HCT116 (cell line): ENCODE results near the gene PAX6.

Experiments
- EGR1 ChIP-seq: IDR thresholded peaks from 2 replicates; pipeline ENCODE4 v1.6.1; 2012; ENCODE audit warnings: low read depth
- EZH2phosphoT487 ChIP-seq: fragments of 200-600 bp; IDR thresholded peaks from 2 replicates; pipeline ENCODE4 v1.6.1; 2018; ENCODE audit warnings: antibody characterized with exemption, borderline replicate concordance
- TF ChIP-seq, protein P1 (sequence below), 3 experiments: fragments of 200-600 bp in 1 of 3; sonication (generic) in 1 of 3; IDR thresholded peaks in 2 of 3; conservative IDR thresholded peaks in 1 of 3; 2 replicates each; pipeline ENCODE4 v1.5.1; 2012 to 2017; ENCODE audit warnings: low read depth in 2 of 3, low read length in 2 of 3, antibody characterized with exemption in 1 of 3, borderline replicate concordance in 1 of 3, control low read depth in 1 of 3, mild to moderate bottlenecking in 1 of 3, mixed read lengths in 1 of 3, mixed run types in 1 of 3, moderate library complexity in 1 of 3; ENCODE audit not compliant: insufficient read depth in 1 of 3
- TF ChIP-seq, protein P2 (sequence below): IDR thresholded peaks from 2 replicates; pipeline ENCODE4 v1.6.1; 2012; ENCODE audit warnings: low read depth

DNA sequence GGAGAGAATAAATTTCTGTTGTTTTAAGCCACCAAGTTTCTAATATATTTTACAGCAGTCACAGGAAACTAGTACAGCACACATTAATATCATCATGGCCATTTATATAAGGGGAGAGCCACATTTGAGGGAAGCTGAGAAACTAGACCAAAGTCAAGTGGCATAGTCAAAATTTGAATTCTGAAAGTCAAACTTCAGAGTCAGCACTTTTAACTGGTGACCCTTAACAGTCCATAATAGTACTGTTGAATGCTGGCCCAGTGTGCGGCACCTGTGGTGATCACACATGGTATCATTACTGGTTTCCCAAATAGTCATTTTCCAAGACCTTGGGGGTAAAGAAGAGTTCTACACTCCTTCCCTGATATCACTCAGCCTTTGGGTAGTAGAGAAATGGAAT, 44.3 kb upstream of the PAX6 start:
- TF ChIP-seq, protein P1, sequence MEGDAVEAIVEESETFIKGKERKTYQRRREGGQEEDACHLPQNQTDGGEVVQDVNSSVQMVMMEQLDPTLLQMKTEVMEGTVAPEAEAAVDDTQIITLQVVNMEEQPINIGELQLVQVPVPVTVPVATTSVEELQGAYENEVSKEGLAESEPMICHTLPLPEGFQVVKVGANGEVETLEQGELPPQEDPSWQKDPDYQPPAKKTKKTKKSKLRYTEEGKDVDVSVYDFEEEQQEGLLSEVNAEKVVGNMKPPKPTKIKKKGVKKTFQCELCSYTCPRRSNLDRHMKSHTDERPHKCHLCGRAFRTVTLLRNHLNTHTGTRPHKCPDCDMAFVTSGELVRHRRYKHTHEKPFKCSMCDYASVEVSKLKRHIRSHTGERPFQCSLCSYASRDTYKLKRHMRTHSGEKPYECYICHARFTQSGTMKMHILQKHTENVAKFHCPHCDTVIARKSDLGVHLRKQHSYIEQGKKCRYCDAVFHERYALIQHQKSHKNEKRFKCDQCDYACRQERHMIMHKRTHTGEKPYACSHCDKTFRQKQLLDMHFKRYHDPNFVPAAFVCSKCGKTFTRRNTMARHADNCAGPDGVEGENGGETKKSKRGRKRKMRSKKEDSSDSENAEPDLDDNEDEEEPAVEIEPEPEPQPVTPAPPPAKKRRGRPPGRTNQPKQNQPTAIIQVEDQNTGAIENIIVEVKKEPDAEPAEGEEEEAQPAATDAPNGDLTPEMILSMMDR (IDR thresholded peaks at IDR 0.05 in 2 of 3, conservative IDR thresholded peaks at IDR 0.05 in 1 of 3; ENCODE audit: borderline replicate concordance in 1 of 3, insufficient read depth in 1 of 3, low read depth in 2 of 3, low read length in 2 of 3) = no peak
- TF ChIP-seq EZH2phosphoT487 (no peak), EGR1 (no peak)
- TF ChIP-seq, protein P2, sequence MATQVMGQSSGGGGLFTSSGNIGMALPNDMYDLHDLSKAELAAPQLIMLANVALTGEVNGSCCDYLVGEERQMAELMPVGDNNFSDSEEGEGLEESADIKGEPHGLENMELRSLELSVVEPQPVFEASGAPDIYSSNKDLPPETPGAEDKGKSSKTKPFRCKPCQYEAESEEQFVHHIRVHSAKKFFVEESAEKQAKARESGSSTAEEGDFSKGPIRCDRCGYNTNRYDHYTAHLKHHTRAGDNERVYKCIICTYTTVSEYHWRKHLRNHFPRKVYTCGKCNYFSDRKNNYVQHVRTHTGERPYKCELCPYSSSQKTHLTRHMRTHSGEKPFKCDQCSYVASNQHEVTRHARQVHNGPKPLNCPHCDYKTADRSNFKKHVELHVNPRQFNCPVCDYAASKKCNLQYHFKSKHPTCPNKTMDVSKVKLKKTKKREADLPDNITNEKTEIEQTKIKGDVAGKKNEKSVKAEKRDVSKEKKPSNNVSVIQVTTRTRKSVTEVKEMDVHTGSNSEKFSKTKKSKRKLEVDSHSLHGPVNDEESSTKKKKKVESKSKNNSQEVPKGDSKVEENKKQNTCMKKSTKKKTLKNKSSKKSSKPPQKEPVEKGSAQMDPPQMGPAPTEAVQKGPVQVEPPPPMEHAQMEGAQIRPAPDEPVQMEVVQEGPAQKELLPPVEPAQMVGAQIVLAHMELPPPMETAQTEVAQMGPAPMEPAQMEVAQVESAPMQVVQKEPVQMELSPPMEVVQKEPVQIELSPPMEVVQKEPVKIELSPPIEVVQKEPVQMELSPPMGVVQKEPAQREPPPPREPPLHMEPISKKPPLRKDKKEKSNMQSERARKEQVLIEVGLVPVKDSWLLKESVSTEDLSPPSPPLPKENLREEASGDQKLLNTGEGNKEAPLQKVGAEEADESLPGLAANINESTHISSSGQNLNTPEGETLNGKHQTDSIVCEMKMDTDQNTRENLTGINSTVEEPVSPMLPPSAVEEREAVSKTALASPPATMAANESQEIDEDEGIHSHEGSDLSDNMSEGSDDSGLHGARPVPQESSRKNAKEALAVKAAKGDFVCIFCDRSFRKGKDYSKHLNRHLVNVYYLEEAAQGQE = no peak
